ENCODE measurements around the gene OMP. TPM values are rescaled to one million over a fixed set of nuclear protein-coding genes. Genes with fewer than 3 reads are reported as not detected.

Gene OMP
- total RNA-seq, 1 donor from 2014 or later = not detected

DNA sequence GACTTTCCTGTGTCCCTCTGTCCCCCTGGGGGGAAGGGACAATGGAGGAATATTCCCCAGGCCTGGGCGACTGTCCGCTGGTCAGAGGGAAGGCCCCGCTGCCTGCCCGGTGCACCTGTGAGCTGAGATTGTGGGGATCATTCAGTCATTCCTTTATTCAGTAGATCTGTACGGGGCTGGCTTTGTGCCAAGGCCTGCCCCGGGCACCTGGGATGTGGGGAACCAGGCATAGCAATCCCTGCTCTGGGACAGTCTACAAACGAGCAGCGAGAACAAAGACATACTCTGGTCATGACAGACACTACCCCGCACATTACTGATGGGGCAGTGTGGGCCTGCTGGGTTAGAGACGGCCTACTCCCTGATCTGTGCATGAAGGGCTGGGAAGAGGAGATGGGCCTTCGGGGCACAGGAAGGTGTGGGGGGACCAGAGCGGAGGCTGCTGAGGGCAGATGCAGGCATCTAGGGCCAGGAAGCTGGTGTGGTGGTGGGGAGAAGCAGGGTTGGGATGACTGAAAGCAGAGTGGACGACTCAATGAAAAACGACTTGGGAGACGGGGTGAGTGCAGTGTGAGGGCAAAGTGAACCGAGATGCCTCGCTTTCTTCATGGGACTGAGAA lies 23.6 kb downstream of the OMP start:
- no peak overlapping the region for H3K4me3 ChIP-seq
- DNase-seq = no peak
- TF ChIP-seq, protein P1, sequence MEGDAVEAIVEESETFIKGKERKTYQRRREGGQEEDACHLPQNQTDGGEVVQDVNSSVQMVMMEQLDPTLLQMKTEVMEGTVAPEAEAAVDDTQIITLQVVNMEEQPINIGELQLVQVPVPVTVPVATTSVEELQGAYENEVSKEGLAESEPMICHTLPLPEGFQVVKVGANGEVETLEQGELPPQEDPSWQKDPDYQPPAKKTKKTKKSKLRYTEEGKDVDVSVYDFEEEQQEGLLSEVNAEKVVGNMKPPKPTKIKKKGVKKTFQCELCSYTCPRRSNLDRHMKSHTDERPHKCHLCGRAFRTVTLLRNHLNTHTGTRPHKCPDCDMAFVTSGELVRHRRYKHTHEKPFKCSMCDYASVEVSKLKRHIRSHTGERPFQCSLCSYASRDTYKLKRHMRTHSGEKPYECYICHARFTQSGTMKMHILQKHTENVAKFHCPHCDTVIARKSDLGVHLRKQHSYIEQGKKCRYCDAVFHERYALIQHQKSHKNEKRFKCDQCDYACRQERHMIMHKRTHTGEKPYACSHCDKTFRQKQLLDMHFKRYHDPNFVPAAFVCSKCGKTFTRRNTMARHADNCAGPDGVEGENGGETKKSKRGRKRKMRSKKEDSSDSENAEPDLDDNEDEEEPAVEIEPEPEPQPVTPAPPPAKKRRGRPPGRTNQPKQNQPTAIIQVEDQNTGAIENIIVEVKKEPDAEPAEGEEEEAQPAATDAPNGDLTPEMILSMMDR (IDR thresholded peaks at IDR 0.05; ENCODE audit: borderline replicate concordance) = no peak
- no peaks in the 10 kb centered on the region for H3K9me3 ChIP-seq (replicated peaks)
- H3K27me3 ChIP-seq (ENCODE audit: low read depth) = peaks cover 13% of the 10 kb centered on the region
- no peaks in the 10 kb centered on the region for H3K36me3 ChIP-seq
- H3K4me1 ChIP-seq = peaks cover 37% of the 10 kb centered on the region
- H3K27ac ChIP-seq (replicated peaks) = no peak overlapping the region
- intact Hi-C loops (cut with micrococcal nuclease) = loop anchor here (5.0 kb wide), 1 partner anchor 61 kb away; no protein-coding TSS in a partner anchor

DNA sequence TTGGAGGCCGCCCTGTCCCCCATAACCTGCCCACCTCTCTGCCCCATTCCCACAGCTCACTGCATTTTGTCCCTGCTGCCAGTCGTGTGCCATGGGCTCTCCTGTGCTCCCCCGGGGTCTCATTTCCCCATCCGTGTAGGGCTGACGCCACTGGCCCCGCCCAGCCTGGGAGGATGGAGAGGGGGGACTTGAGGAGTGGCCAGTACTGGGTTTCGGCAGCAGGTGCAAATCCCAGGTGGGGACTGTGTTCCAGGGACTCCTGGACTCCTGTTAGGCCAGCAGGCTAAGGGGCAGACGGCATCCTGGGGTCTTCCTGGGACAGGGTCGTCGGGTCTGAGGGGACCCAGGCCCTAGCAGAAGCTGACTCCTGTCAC lies 24.2 kb downstream of the OMP start:
- TF ChIP-seq, protein P1 (IDR thresholded peaks at IDR 0.05; ENCODE audit: borderline replicate concordance) = no peak

DNA sequence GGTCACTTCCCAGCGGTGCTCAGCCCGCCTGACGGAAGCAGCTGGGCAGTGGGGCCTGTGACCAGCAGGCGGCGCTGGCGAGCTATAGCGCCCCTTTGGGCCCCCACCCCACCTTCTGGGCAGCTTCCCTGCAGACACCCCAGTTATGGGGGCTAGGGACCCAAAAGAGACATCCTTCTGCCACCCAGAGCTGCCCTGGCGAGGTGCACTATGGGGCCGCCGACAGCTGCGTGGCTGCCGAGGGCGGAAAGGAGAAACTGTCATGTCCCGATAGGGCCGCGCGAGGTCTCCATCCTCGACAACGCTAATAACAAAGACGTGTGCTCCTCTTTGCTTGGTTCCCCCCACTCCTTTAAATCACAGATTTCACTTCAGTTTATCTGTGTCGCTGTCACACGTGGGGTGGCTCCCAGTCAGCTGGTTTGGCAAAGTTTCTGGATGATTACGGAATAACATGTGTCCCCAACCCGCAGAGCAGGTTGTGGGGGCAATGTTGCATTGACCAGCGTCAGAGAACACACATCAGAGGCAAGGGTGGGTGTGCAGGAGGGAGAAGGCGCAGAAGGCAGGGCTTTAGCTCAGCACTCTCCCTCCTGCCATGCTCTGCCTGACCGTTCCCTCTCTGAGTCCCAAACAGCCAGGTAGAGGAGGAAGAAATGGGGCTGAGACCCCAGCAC lies 24.7 kb downstream of the OMP start:
- peak; percentile 51 for DNase-seq
- Histone ChIP-seq H3K4me3 (peak overlapping the region; percentile 64), H3K36me3 (no peaks in the 10 kb centered on the region), H3K4me1 (peaks cover 47% of the 10 kb centered on the region), H3K9me3 (replicated peaks) (no peaks in the 10 kb centered on the region), H3K27me3 (ENCODE audit: low read depth) (peaks cover 13% of the 10 kb centered on the region), H3K27ac (replicated peaks) (peak overlapping the region; percentile 57)
- TF ChIP-seq, protein P1 (IDR thresholded peaks at IDR 0.05; ENCODE audit: borderline replicate concordance) = peak; percentile 97
- intact Hi-C loops (cut with micrococcal nuclease) = loop anchor here (5.0 kb wide), 1 partner anchor 60 kb away; no protein-coding TSS in a partner anchor

More for the DNA sequence above, 24.2 kb downstream of the OMP start:
- Histone ChIP-seq H3K4me1 (peaks cover 43% of the 10 kb centered on the region), H3K27me3 (ENCODE audit: low read depth) (peaks cover 13% of the 10 kb centered on the region), H3K27ac (replicated peaks) (no peak overlapping the region), H3K36me3 (no peaks in the 10 kb centered on the region), H3K4me3 (peak overlapping the region; percentile 64), H3K9me3 (replicated peaks) (no peaks in the 10 kb centered on the region)
- DNase-seq = no peak
- intact Hi-C loops (cut with micrococcal nuclease) = loop anchor here (5.0 kb wide), 1 partner anchor 60 kb away; no protein-coding TSS in a partner anchor

DNA sequence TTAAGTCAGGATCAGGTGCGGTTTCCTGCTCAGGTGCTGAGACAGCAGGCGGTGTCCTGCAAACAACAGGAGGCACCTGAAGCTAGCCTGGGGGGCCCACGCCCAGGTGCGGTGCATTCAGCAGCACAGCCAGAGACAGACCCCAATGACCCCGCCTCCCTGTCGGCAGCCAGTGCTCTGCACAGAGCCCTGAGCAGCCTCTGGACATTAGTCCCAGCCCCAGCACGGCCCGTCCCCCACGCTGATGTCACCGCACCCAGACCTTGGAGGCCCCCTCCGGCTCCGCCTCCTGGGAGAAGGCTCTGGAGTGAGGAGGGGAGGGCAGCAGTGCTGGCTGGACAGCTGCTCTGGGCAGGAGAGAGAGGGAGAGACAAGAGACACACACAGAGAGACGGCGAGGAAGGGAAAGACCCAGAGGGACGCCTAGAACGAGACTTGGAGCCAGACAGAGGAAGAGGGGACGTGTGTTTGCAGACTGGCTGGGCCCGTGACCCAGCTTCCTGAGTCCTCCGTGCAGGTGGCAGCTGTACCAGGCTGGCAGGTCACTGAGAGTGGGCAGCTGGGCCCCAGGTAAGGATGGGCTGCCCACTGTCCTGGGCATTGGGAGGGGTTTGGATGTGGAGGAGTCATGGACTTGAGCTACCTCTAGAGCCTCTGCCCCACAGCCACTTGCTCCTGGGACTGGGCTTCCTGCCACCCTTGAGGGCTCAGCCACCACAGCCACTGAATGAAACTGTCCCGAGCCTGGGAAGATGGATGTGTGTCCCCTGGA lies 25.5 kb downstream of the OMP start, which contains the start of gene MYO7A:
Gene MYO7A (plus strand): TSS at position 327 of the 772 bp plus-strand sequence. CDS start 2,389 bp downstream, outside the sequence.
- intact Hi-C loops (cut with micrococcal nuclease) = loop anchor here (5.0 kb wide), 1 partner anchor 59 kb away; no protein-coding TSS in a partner anchor
- Histone ChIP-seq H3K36me3 (no peaks in the 10 kb centered on the region), H3K4me3 (peak within 1 kb of the TSS; percentile 64), H3K9me3 (replicated peaks) (no peaks in the 10 kb centered on the region), H3K4me1 (peaks cover 47% of the 10 kb centered on the region), H3K27me3 (ENCODE audit: low read depth) (peaks cover 13% of the 10 kb centered on the region), H3K27ac (replicated peaks) (peak within 1 kb of the TSS; percentile 57)
- DNase-seq = peak; percentile 70
- TF ChIP-seq, protein P1 (IDR thresholded peaks at IDR 0.05; ENCODE audit: borderline replicate concordance) = no peak
